Suprapubic skin (tissue), 4 donors: Measurements from ENCODE around the gene BAIAP2L1.

ENCODE experiments used
- EP300 ChIP-seq: sonication (generic); formaldehyde crosslinking; IDR thresholded peaks from one replicate; pipeline ENCODE4 v1.6.1; 2017; ENCODE audit warnings: antibody characterized with exemption
- POLR2A ChIP-seq, 2 donors: fragments of 450-650 bp; IDR thresholded peaks; one replicate each; pipeline ENCODE4 v1.6.1; 2017; ENCODE audit warnings: antibody characterized with exemption in 2 of 2, mild to moderate bottlenecking in 2 of 2, moderate library complexity in 2 of 2
- POLR2AphosphoS5 ChIP-seq, 3 donors: sonication (generic); formaldehyde crosslinking; IDR thresholded peaks; one replicate each; pipeline ENCODE4 v1.6.1; 2017; ENCODE audit warnings: antibody characterized with exemption in 3 of 3
- TF ChIP-seq, protein P1 (sequence below), 2 donors: fragments of 200-600 bp in 1 of 2; fragments of 450-650 bp in 1 of 2; sonication (generic) in 1 of 2; IDR thresholded peaks; one replicate each; pipeline ENCODE4 v1.5.1; 2016 to 2019; ENCODE audit warnings: antibody characterized with exemption in 2 of 2, mild to moderate bottlenecking in 1 of 2, moderate library complexity in 1 of 2

DNA sequence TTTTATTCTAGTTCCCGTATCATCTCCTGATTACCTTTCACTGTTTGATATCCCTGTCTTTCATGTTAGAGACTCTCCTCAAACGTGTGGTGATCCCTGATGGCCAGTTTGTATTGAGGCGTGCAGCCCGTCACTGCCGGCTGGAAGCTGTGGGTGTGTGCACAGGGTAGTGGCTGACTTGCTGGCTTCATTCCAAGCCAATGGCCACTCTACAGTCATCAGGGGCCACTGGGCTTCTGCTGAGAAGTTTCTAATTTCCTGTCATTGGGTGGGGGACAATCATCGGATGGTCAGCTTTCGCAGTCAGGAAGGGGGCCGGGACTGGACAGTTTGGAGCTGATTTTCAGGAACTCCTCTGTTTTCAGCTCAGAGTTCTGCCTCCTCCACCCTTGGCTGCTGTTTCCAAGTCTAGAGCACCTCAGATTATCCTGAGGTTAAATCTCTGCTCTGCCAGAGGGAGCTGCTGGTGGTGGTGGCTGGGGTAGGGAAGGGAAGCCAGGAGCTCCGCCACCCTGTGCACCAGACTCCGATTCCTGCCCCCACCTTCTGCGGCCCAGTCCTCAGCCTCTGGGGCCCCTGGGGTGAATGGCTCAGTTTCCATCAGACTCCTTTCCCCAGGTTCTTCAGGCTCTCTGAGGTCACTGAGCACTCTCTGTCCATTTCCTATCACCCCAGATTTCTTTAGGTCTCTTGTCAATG lies 34.9 kb downstream of the BAIAP2L1 start:
- TF ChIP-seq, protein P1, sequence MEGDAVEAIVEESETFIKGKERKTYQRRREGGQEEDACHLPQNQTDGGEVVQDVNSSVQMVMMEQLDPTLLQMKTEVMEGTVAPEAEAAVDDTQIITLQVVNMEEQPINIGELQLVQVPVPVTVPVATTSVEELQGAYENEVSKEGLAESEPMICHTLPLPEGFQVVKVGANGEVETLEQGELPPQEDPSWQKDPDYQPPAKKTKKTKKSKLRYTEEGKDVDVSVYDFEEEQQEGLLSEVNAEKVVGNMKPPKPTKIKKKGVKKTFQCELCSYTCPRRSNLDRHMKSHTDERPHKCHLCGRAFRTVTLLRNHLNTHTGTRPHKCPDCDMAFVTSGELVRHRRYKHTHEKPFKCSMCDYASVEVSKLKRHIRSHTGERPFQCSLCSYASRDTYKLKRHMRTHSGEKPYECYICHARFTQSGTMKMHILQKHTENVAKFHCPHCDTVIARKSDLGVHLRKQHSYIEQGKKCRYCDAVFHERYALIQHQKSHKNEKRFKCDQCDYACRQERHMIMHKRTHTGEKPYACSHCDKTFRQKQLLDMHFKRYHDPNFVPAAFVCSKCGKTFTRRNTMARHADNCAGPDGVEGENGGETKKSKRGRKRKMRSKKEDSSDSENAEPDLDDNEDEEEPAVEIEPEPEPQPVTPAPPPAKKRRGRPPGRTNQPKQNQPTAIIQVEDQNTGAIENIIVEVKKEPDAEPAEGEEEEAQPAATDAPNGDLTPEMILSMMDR (IDR thresholded peaks at IDR 0.05) = no peak
- TF ChIP-seq POLR2AphosphoS5 (IDR thresholded peaks at IDR 0.05) = no peak
- TF ChIP-seq EP300 = no peak
- TF ChIP-seq POLR2A (IDR thresholded peaks at IDR 0.05) = no peak
